Neural cell (in vitro differentiated cells): Measurements from ENCODE around the gene SCD. TPM values are rescaled to one million over a fixed set of nuclear protein-coding genes. Genes with fewer than 3 reads are reported as not detected.

Experiments used
- H2AFZ ChIP-seq: fragments of 200-600, 300-800 bp; sonication (generic), shearing (Covaris generic); 2 replicates; pipeline ENCODE4 v1.6.0; 2014; ENCODE audit warnings: low read depth, mild to moderate bottlenecking, antibody characterized with exemption, low read length, moderate library complexity
- H3F3A ChIP-seq: fragments of 200-600 bp; shearing (Covaris generic); 2 replicates; pipeline ENCODE4 v1.6.1; 2016; ENCODE audit warnings: mild to moderate bottlenecking, moderate library complexity, mixed read lengths, antibody characterized with exemption, low read length; ENCODE audit not compliant: insufficient read depth, poor library complexity, severe bottlenecking
- H3K27ac ChIP-seq: fragments of 200-600, 300-800 bp; sonication (generic), shearing (Covaris generic); 2 replicates; pipeline ENCODE4 v1.5.1; 2014; ENCODE audit warnings: mild to moderate bottlenecking, low read length, moderate library complexity
- H3K27me3 ChIP-seq: fragments of 300-800, 200-600 bp; sonication (generic), shearing (Covaris generic); 2 replicates; pipeline ENCODE4 v1.6.0; 2014; ENCODE audit warnings: mild to moderate bottlenecking, low read depth, low read length, moderate library complexity; ENCODE audit not compliant: insufficient read depth
- H3K36me3 ChIP-seq: fragments of 300-800, 200-600 bp; sonication (generic), shearing (Covaris generic); 2 replicates; pipeline ENCODE4 v1.5.1; 2014; ENCODE audit warnings: mild to moderate bottlenecking, antibody characterized with exemption, low read length, moderate library complexity; ENCODE audit not compliant: insufficient read depth
- H3K4me2 ChIP-seq: fragments of 300-800, 200-600 bp; sonication (generic), shearing (Covaris generic); 2 replicates; pipeline ENCODE4 v1.6.0; 2014; ENCODE audit warnings: mild to moderate bottlenecking, low read length
- H3K4me3 ChIP-seq: fragments of 300-800, 200-600 bp; sonication (generic), shearing (Covaris generic); 2 replicates; pipeline ENCODE4 v1.5.1; 2014; ENCODE audit warnings: mild to moderate bottlenecking, low read length, moderate library complexity
- H3K79me2 ChIP-seq: fragments of 200-600 bp; shearing (Covaris generic); replicated peaks from 2 replicates; pipeline ENCODE4 v1.6.0; 2014; ENCODE audit warnings: mild to moderate bottlenecking, low read length, moderate library complexity; ENCODE audit not compliant: insufficient read depth
- H3K9ac ChIP-seq: fragments of 300-800, 200-600 bp; sonication (generic), shearing (Covaris generic); 2 replicates; pipeline ENCODE4 v1.6.1; 2016; ENCODE audit warnings: mild to moderate bottlenecking, low read length, mixed read lengths
- H3K9me2 ChIP-seq: fragments of 200-600 bp; shearing (Covaris generic); 2 replicates; pipeline ENCODE4 v1.6.1; 2016; ENCODE audit warnings: mild to moderate bottlenecking, low read length, mixed read lengths; ENCODE audit not compliant: insufficient read depth
- H3K9me3 ChIP-seq: fragments of 200-600, 300-800 bp; sonication (generic), shearing (Covaris generic); 2 replicates; pipeline ENCODE4 v1.6.1; 2016; ENCODE audit warnings: mild to moderate bottlenecking, mixed run types, low read length, moderate library complexity, mixed read lengths
- H4K20me1 ChIP-seq: fragments of 200-600 bp; shearing (Covaris generic); 2 replicates; pipeline ENCODE4 v1.6.1; 2016; ENCODE audit warnings: mild to moderate bottlenecking, mixed run types; ENCODE audit not compliant: insufficient read depth
- EP300 ChIP-seq: fragments of 450-650 bp; conservative IDR thresholded peaks from 2 replicates; pipeline ENCODE4 v1.6.1; 2014; ENCODE audit warnings: antibody characterized with exemption, mild to moderate bottlenecking, moderate library complexity; ENCODE audit not compliant: poor library complexity, severe bottlenecking
- EZH2 ChIP-seq: fragments of 200-600, 300-800 bp; shearing (Covaris generic), sonication (generic); IDR thresholded peaks from 2 replicates; pipeline ENCODE4 v1.6.1; 2014; ENCODE audit warnings: antibody characterized with exemption, low read length, borderline replicate concordance, mild to moderate bottlenecking; ENCODE audit not compliant: insufficient read depth, poor library complexity, severe bottlenecking
- MXI1 ChIP-seq: fragments of 450-650 bp; conservative IDR thresholded peaks from 2 replicates; pipeline ENCODE4 v1.6.1; 2014; ENCODE audit warnings: antibody characterized with exemption, mild to moderate bottlenecking; ENCODE audit not compliant: poor library complexity, severe bottlenecking
- POLR2AphosphoS5 ChIP-seq: IDR thresholded peaks from 2 replicates; pipeline ENCODE4 v1.6.1; 2012
- RAD21 ChIP-seq: fragments of 450-650 bp; conservative IDR thresholded peaks from 2 replicates; pipeline ENCODE4 v1.6.1; 2014; ENCODE audit warnings: antibody characterized with exemption, mild to moderate bottlenecking, moderate library complexity
- REST ChIP-seq: IDR thresholded peaks from 2 replicates; pipeline ENCODE4 v1.6.1; 2012; ENCODE audit warnings: borderline replicate concordance
- SMC3 ChIP-seq: fragments of 450-650 bp; conservative IDR thresholded peaks from 2 replicates; pipeline ENCODE4 v1.6.1; 2014; ENCODE audit warnings: antibody characterized with exemption, mild to moderate bottlenecking, moderate library complexity; ENCODE audit not compliant: poor library complexity
- TAF1 ChIP-seq: IDR thresholded peaks from 2 replicates; pipeline ENCODE4 v1.6.1; 2012; ENCODE audit warnings: low read depth
- polyA plus RNA-seq: library from polyadenylated mRNA; depleted of rRNA; stranded (reverse); fragments of >200 nt; gene quantifications from 2 replicates; pipeline ENCODE4 v1.2.3, GENCODE V29; 2014
- TF ChIP-seq, protein P1 (sequence below): fragments of 450-650 bp; IDR thresholded peaks from 2 replicates; pipeline ENCODE4 v1.5.1; 2014; ENCODE audit warnings: antibody characterized with exemption, mild to moderate bottlenecking, moderate library complexity; ENCODE audit not compliant: poor library complexity, severe bottlenecking

The SCD gene
- polyA plus RNA-seq, 1 donor from 2014 or later: 82.9 TPM

GRCh38 chr10:100328198-100328597 lies 18.8 kb upstream of the SCD start:
- no peak overlapping the region for H3K27ac ChIP-seq
- H3K9me3 ChIP-seq: no peaks in the 10 kb centered on the region
- no peak overlapping the region for H2AFZ ChIP-seq

DNA sequence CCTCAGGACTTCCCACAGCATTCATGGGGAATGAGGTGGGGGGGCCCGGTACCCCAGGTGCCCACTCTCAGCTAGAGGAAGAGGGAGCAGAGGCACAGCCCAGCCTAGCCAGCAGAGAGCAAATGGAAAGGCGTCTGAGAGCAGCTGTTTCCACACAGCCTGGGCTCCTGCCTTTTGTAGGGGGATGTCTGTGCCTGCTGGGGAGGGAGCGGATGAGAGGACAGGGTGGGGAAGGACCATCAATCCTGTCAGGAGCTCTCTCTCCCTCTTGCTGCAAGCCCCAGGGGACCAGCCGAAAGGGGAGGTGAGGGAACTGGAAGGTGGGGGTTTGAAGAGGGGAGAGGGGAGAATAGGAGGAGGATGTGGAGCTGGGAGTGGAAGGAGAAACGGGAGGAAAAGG lies 17.0 kb upstream of the SCD start, which contains the start of gene PKD2L1:
Gene PKD2L1 (minus strand): TSS at position 150 of the 400 bp plus-strand sequence. CDS start 125 bp downstream, at position 25.
- TF ChIP-seq MXI1 (no peak), EZH2 (no peak)
- no peaks in the 10 kb centered on the region for H3K36me3 ChIP-seq
- H2AFZ ChIP-seq: no peak within 1 kb of the TSS
- H3K4me3 ChIP-seq: no peak within 1 kb of the TSS
- no peaks in the 10 kb centered on the region for H3K9me3 ChIP-seq
- no peaks in the 10 kb centered on the region for H4K20me1 ChIP-seq
- H3K9me2 ChIP-seq: no peaks in the 10 kb centered on the region
- no peaks in the 10 kb centered on the region for H3F3A ChIP-seq
- no peak within 1 kb of the TSS for H3K27ac ChIP-seq
- peaks cover 7% of the 10 kb centered on the region for H3K27me3 ChIP-seq
- no peak within 1 kb of the TSS for H3K4me2 ChIP-seq
- no peaks in the 10 kb centered on the region for H3K79me2 ChIP-seq
- H3K9ac ChIP-seq: no peak within 1 kb of the TSS

More at GRCh38 chr10:100328198-100328597, 18.8 kb upstream of the SCD start:
- H3K9ac ChIP-seq: no peak overlapping the region
- H3K27me3 ChIP-seq: peaks cover 12% of the 10 kb centered on the region
- H3K79me2 ChIP-seq: no peaks in the 10 kb centered on the region
- H3K36me3 ChIP-seq: no peaks in the 10 kb centered on the region
- no peak overlapping the region for H3K4me3 ChIP-seq
- no peak overlapping the region for H3K4me2 ChIP-seq
- no peaks in the 10 kb centered on the region for H4K20me1 ChIP-seq
- H3K9me2 ChIP-seq: no peaks in the 10 kb centered on the region
- TF ChIP-seq, protein P1, sequence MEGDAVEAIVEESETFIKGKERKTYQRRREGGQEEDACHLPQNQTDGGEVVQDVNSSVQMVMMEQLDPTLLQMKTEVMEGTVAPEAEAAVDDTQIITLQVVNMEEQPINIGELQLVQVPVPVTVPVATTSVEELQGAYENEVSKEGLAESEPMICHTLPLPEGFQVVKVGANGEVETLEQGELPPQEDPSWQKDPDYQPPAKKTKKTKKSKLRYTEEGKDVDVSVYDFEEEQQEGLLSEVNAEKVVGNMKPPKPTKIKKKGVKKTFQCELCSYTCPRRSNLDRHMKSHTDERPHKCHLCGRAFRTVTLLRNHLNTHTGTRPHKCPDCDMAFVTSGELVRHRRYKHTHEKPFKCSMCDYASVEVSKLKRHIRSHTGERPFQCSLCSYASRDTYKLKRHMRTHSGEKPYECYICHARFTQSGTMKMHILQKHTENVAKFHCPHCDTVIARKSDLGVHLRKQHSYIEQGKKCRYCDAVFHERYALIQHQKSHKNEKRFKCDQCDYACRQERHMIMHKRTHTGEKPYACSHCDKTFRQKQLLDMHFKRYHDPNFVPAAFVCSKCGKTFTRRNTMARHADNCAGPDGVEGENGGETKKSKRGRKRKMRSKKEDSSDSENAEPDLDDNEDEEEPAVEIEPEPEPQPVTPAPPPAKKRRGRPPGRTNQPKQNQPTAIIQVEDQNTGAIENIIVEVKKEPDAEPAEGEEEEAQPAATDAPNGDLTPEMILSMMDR: no peak
- TF ChIP-seq EZH2 (no peak), REST (no peak), RAD21 (no peak), EP300 (no peak), POLR2AphosphoS5 (no peak), MXI1 (no peak), SMC3 (no peak), TAF1 (no peak)
- H3F3A ChIP-seq: no peaks in the 10 kb centered on the region

- H3K27ac ChIP-seq: no peak overlapping the region
- no peak overlapping the region for H2AFZ ChIP-seq
- H3K36me3 ChIP-seq: no peaks in the 10 kb centered on the region
- TF ChIP-seq EZH2 (no peak), REST (no peak), RAD21 (no peak), TAF1 (no peak), POLR2AphosphoS5 (no peak), EP300 (no peak), SMC3 (no peak), MXI1 (no peak)
- TF ChIP-seq, protein P1: no peak
- no peaks in the 10 kb centered on the region for H3K9me2 ChIP-seq
- H3K27me3 ChIP-seq: no peaks in the 10 kb centered on the region
- no peaks in the 10 kb centered on the region for H3F3A ChIP-seq
- H4K20me1 ChIP-seq: no peaks in the 10 kb centered on the region
- H3K79me2 ChIP-seq: no peaks in the 10 kb centered on the region
- no peak overlapping the region for H3K4me2 ChIP-seq
- H3K9me3 ChIP-seq: no peaks in the 10 kb centered on the region
- no peak overlapping the region for H3K9ac ChIP-seq
- no peak overlapping the region for H3K4me3 ChIP-seq
Observed at GRCh38 chr10:100333106-100333505, 13.9 kb upstream of the SCD start.
